GM21576 (cell line): ENCODE data around the gene SKIC3.

ENCODE experiments used
- ATAC-seq: cut with Tn5 transposase; IDR thresholded peaks from one replicate; pipeline ENCODE4 v1.9.1; 2021; ENCODE audit warnings: mild to moderate bottlenecking, moderate library complexity; ENCODE audit not compliant: unreplicated experiment

SKIC3 gene

GRCh38 chr5:95554647-95555548 is at the start of gene SKIC3, which contains the start of gene ARSK:
TSS of gene SKIC3 (minus strand) at chr5:95554977. CDS start at chr5:95547150, 7,827 bp downstream.
TSS of gene ARSK (plus strand) at chr5:95555101. CDS start at chr5:95555279, 178 bp downstream.
- ATAC-seq: peak; percentile 89

GRCh38 chr5:95600557-95600956 is 45.8 kb upstream of the SKIC3 start:
- no peak for ATAC-seq

GRCh38 chr5:95599252-95599651 is 44.5 kb upstream of the SKIC3 start:
- no peak for ATAC-seq

GRCh38 chr5:95595289-95595931 is 40.6 kb upstream of the SKIC3 start:
- no peak for ATAC-seq

- peak; percentile 93 for ATAC-seq
Measured at GRCh38 chr5:95591490-95591901, 36.7 kb upstream of the SKIC3 start.

GRCh38 chr5:95590880-95591279 is 36.1 kb upstream of the SKIC3 start:
- ATAC-seq: no peak

GRCh38 chr5:95583992-95584391 is 29.2 kb upstream of the SKIC3 start:
- no peak for ATAC-seq

GRCh38 chr5:95581576-95581975 is 26.8 kb upstream of the SKIC3 start:
- ATAC-seq: no peak

GRCh38 chr5:95572016-95572415 is 17.2 kb upstream of the SKIC3 start:
- no peak for ATAC-seq

- ATAC-seq: no peak
Measured at GRCh38 chr5:95565280-95565920, 10.6 kb upstream of the SKIC3 start.

- ATAC-seq: no peak
Measured at GRCh38 chr5:95564450-95564849, 9.7 kb upstream of the SKIC3 start.

- ATAC-seq: no peak
Measured at GRCh38 chr5:95563367-95563766, 8.6 kb upstream of the SKIC3 start.

GRCh38 chr5:95562282-95562681 is 7.5 kb upstream of the SKIC3 start:
- no peak for ATAC-seq

- ATAC-seq: no peak
Measured at GRCh38 chr5:95557841-95558240, 3.1 kb upstream of the SKIC3 start.

GRCh38 chr5:95555553-95555952 is 776 bp upstream of the SKIC3 start:
- ATAC-seq: no peak

GRCh38 chr5:95554331-95554646 is 488 bp downstream of the SKIC3 start:
- peak; percentile 25 for ATAC-seq

- no peak for ATAC-seq
Measured at GRCh38 chr5:95549030-95549429, 5.7 kb downstream of the SKIC3 start.

- ATAC-seq: no peak
Measured at GRCh38 chr5:95543017-95543705, 11.6 kb downstream of the SKIC3 start.

GRCh38 chr5:95537501-95537900 is 17.3 kb downstream of the SKIC3 start:
- ATAC-seq: no peak

GRCh38 chr5:95533761-95534160 is 21.0 kb downstream of the SKIC3 start:
- ATAC-seq: no peak

GRCh38 chr5:95533106-95533505 is 21.7 kb downstream of the SKIC3 start:
- ATAC-seq: no peak
